IMR-90 (cell line): Measurements from ENCODE around the gene PHF5A. TPM values are rescaled to one million over a fixed set of nuclear protein-coding genes. Genes with fewer than 3 reads are reported as not detected.

ENCODE experiments used
- ATAC-seq: fragments of 200-7000 bp; cut with Tn5 transposase; 2 replicates; pipeline ENCODE4 v1.9.1; 2020; ENCODE audit warnings: low read depth, mild to moderate bottlenecking, moderate library complexity
- BruUV-seq: library from RNA; stranded (reverse); fragments of 400-500 nt; replicated peaks from 2 replicates; lab custom pipeline; 2021; lab: Mats Ljungman, UMichigan
- CTCF ChIA-PET: fragments of 300-600 bp; formaldehyde crosslinking; extraction: SDS; loops from one replicate; lab custom pipeline; 2021; ENCODE audit warnings: antibody characterized with exemption; lab: Yijun Ruan, JAX
- POLR2A ChIA-PET: fragments of 300-600 bp; sonication (Branson Sonifier 250); formaldehyde crosslinking; loops from one replicate; lab custom pipeline; 2022; ENCODE audit warnings: antibody characterized with exemption; ENCODE audit not compliant: unreplicated experiment; lab: Charles Lee
- DNase-seq: peaks from one replicate; pipeline ENCODE4 v3.0.0; 2013
- H2AFZ ChIP-seq: replicated peaks from 2 replicates; pipeline ENCODE3; 2013; ENCODE audit warnings: low read length, mild to moderate bottlenecking; ENCODE audit not compliant: poor library complexity
- H2AK5ac ChIP-seq: 2 replicates; pipeline ENCODE4 v1.6.1; 2013; ENCODE audit warnings: low read depth, low read length, inconsistent platforms
- H2AK9ac ChIP-seq: replicated peaks from 2 replicates; pipeline ENCODE3; 2013; ENCODE audit warnings: mild to moderate bottlenecking, low read depth, low read length, moderate library complexity; ENCODE audit not compliant: poor library complexity
- H2BK120ac ChIP-seq: 2 replicates; pipeline ENCODE4 v1.6.1; 2013; ENCODE audit warnings: low read depth, low read length, inconsistent platforms
- H2BK15ac ChIP-seq: 3 replicates; pipeline ENCODE4 v1.6.1; 2013; ENCODE audit warnings: low read depth, low read length, inconsistent platforms
- H2BK20ac ChIP-seq: 2 replicates; pipeline ENCODE4 v1.6.1; 2013; ENCODE audit warnings: low read depth, mild to moderate bottlenecking, inconsistent platforms, low read length, moderate library complexity
- H2BK5ac ChIP-seq: 2 replicates; pipeline ENCODE4 v1.6.1; 2013; ENCODE audit warnings: mild to moderate bottlenecking, low read depth, low read length, inconsistent platforms; ENCODE audit not compliant: poor library complexity, severe bottlenecking
- H3K14ac ChIP-seq: replicated peaks from 2 replicates; pipeline ENCODE4 v1.6.1; 2013; ENCODE audit warnings: low read depth, low read length, inconsistent platforms
- H3K18ac ChIP-seq: 2 replicates; pipeline ENCODE4 v1.6.1; 2013; ENCODE audit warnings: low read depth, low read length, control low read depth
- H3K23ac ChIP-seq: 2 replicates; pipeline ENCODE4 v1.6.1; 2013; ENCODE audit warnings: low read depth, low read length, inconsistent platforms
- H3K27ac ChIP-seq: 2 replicates; pipeline ENCODE4 v1.5.1; 2013; ENCODE audit warnings: mild to moderate bottlenecking, control low read depth, low read length; ENCODE audit not compliant: insufficient read depth
- H3K27me3 ChIP-seq: 2 replicates; pipeline ENCODE4 v1.6.1; 2013; ENCODE audit warnings: low read length; ENCODE audit not compliant: control insufficient read depth, insufficient read depth
- H3K36me3 ChIP-seq: 2 replicates; pipeline ENCODE4 v1.6.1; 2013; ENCODE audit warnings: low read length, mixed read lengths; ENCODE audit not compliant: control insufficient read depth, insufficient read depth
- H3K4ac ChIP-seq: 2 replicates; pipeline ENCODE4 v1.6.1; 2013; ENCODE audit warnings: low read depth, low read length, inconsistent platforms
- H3K4me1 ChIP-seq: 2 replicates; pipeline ENCODE4 v1.6.1; 2013; ENCODE audit warnings: low read length, mixed read lengths; ENCODE audit not compliant: control insufficient read depth, insufficient read depth
- H3K4me2 ChIP-seq: 2 replicates; pipeline ENCODE4 v1.6.1; 2013; ENCODE audit warnings: low read depth, mild to moderate bottlenecking, control low read depth, low read length, moderate library complexity
- H3K4me3 ChIP-seq: 2 replicates; pipeline ENCODE4 v1.5.1; 2013; ENCODE audit warnings: low read depth, mild to moderate bottlenecking, control low read depth, low read length, moderate library complexity; ENCODE audit not compliant: insufficient read depth
- H3K56ac ChIP-seq: 2 replicates; pipeline ENCODE4 v1.6.1; 2013; ENCODE audit warnings: low read length, inconsistent platforms; ENCODE audit not compliant: insufficient read depth; ENCODE audit errors: extremely low read depth
- H3K79me1 ChIP-seq, 2 experiments: 2 replicates each; pipeline ENCODE4 v1.6.1; 2013; ENCODE audit warnings: low read length in 2 of 2, inconsistent platforms in 1 of 2, low read depth in 1 of 2
- H3K9ac ChIP-seq: 2 replicates; pipeline ENCODE4 v1.6.1; 2013; ENCODE audit warnings: low read depth, low read length, control low read depth
- H3K9me1 ChIP-seq: 2 replicates; pipeline ENCODE4 v1.6.1; 2013; ENCODE audit warnings: low read length, inconsistent platforms; ENCODE audit not compliant: insufficient read depth
- H3K9me3 ChIP-seq: 2 replicates; pipeline ENCODE4 v1.6.1; 2013; ENCODE audit warnings: low read length; ENCODE audit not compliant: control insufficient read depth, insufficient read depth
- H4K20me1 ChIP-seq: 2 replicates; pipeline ENCODE4 v1.6.1; 2013; ENCODE audit warnings: low read length, inconsistent platforms; ENCODE audit not compliant: insufficient read depth
- H4K5ac ChIP-seq: 2 replicates; pipeline ENCODE4 v1.6.1; 2013; ENCODE audit warnings: mild to moderate bottlenecking, low read depth, low read length, control low read depth
- H4K8ac ChIP-seq, 2 experiments: 2 replicates each; pipeline ENCODE4 v1.6.1; 2013; ENCODE audit warnings: low read depth in 2 of 2, low read length in 2 of 2, control low read depth in 1 of 2, inconsistent platforms in 1 of 2
- H4K91ac ChIP-seq: 2 replicates; pipeline ENCODE4 v1.6.1; 2013; ENCODE audit warnings: low read depth, low read length, inconsistent platforms; ENCODE audit not compliant: insufficient read depth
- CEBPB ChIP-seq: IDR thresholded peaks from 2 replicates; pipeline ENCODE4 v1.6.1; 2012; ENCODE audit warnings: low read depth, low read length, improper control_type of control experiment
- CHD1 ChIP-seq: IDR thresholded peaks from 2 replicates; pipeline ENCODE4 v1.6.1; 2012; ENCODE audit warnings: low read depth, low read length, improper control_type of control experiment
- FOS ChIP-seq: fragments of 150-350 bp; IDR thresholded peaks from 2 replicates; pipeline ENCODE4 v1.6.1; 2016; ENCODE audit warnings: low read depth, low read length
- MXI1 ChIP-seq: IDR thresholded peaks from 2 replicates; pipeline ENCODE4 v1.6.1; 2012; ENCODE audit warnings: low read depth, mild to moderate bottlenecking, low read length, moderate library complexity, borderline replicate concordance
- POLR2A ChIP-seq: IDR thresholded peaks from 2 replicates; pipeline ENCODE4 v1.6.1; 2012; ENCODE audit warnings: mild to moderate bottlenecking, low read depth, low read length
- WGBS, 2 experiments: methylation state at CpG; one replicate each; pipeline versions ENCODE4 v1.1.5 to v1.1.7; 2013; ENCODE audit warnings: missing lambda C conversion rate in 2 of 2; ENCODE audit not compliant: insufficient read length in 1 of 2; ENCODE audit errors: extremely low coverage in 2 of 2; 5-methylcytosine and 5-hydroxymethylcytosine counted together
- dilution Hi-C: fragments of 300-500 bp; cut with HindIII; formaldehyde crosslinking; loops from one replicate; pipeline ENCODE4 v1.14.3; 2018; ENCODE audit warnings: low sequenced_read_pairs; ENCODE audit not compliant: unreplicated experiment
- in situ Hi-C: fragments of 300-500 bp; cut with MboI; formaldehyde crosslinking; loops from 3 replicates; pipeline ENCODE4 v1.14.3; 2019; ENCODE audit warnings: low sequenced_read_pairs, inconsistent platforms, mixed read lengths
- intact Hi-C: fragments of 100-400 bp; cut with micrococcal nuclease; formaldehyde crosslinking; loops from 2 replicates; pipeline ENCODE4 v1.10.0; 2022
- polyA plus RNA-seq, 3 experiments: library from polyadenylated mRNA; depleted of rRNA; stranded (reverse); fragments of >200 nt; gene quantifications; 2 replicates each; pipeline ENCODE4 v1.2.3, GENCODE V29; 2012; ENCODE audit warnings: low replicate concordance in 1 of 3
- total RNA-seq: library from RNA; depleted of rRNA; stranded (reverse); fragments of >200 nt; gene quantifications from 2 replicates; pipeline ENCODE4 v1.2.3, GENCODE V29; 2012
- TF ChIP-seq, protein P1 (sequence below): conservative IDR thresholded peaks from 2 replicates; pipeline ENCODE4 v1.5.1; 2012; ENCODE audit warnings: mild to moderate bottlenecking, low read depth, low read length, improper control_type of control experiment
- TF ChIP-seq, protein P2 (sequence below): fragments of 150-350 bp; IDR thresholded peaks from 2 replicates; pipeline ENCODE4 v1.6.1; 2016; ENCODE audit warnings: low read depth, mild to moderate bottlenecking, low read length, moderate library complexity, borderline replicate concordance

The PHF5A gene
- total and polyA plus RNA-seq, 2 of the 4 experiments (the other 2 are of a cell fraction), result 50.9 to 54.9 TPM

DNA sequence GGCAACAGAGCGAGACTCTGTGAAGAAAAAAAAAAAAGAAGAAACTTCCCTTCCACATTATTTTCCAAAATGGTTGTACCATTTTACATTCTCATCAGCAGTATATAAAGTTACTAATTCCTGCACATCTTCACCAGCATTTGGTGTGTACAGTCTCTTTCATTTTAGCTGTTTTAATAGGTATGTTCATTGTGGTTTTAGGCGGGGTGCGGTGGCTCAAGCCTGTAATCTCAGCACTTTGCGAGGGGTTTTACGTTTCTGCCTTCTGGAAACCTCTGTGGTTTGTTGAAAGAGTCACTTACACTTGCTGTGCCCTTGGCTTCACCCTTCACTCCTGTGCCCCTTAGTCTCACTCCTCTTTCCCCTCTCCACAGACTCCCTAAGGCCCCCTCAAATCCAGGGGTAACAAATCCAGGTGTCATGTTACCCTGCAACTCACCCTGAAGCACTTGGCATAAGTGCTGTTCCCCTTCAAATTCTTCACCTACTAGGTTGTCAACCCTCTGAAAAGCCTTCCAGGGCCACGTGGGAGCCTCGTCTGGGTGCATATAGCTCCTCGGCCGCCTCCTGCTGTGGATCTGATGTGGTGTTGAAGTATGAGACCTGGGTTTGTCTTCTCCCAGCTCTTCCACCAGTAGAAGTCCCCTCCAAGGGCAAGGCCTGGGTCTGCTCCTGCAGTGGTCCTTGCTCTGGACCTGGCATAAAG lies 42.7 kb downstream of the PHF5A start:
- no peak overlapping the region for H2BK15ac ChIP-seq
- no peak overlapping the region for H3K4ac ChIP-seq
- H3K9me3 ChIP-seq, result no peaks in the 10 kb centered on the region
- H3K9me1 ChIP-seq, result peaks cover 8% of the 10 kb centered on the region
- H3K14ac ChIP-seq, result no peak overlapping the region
- WGBS, 2 experiments, result no CpG with 5 or more reads among the region's 9 CpGs
- no peak overlapping the region for H3K4me2 ChIP-seq
- no TSS peak for BruUV-seq
- no peak overlapping the region for H2AFZ ChIP-seq
- H4K5ac ChIP-seq, result no peak overlapping the region
- ChIA-PET POLR2A (no interaction called here), CTCF (no interaction called here)
- TF ChIP-seq POLR2A (no peak), CHD1 (no peak), CEBPB (no peak), FOS (no peak), MXI1 (no peak)
- TF ChIP-seq, protein P1, sequence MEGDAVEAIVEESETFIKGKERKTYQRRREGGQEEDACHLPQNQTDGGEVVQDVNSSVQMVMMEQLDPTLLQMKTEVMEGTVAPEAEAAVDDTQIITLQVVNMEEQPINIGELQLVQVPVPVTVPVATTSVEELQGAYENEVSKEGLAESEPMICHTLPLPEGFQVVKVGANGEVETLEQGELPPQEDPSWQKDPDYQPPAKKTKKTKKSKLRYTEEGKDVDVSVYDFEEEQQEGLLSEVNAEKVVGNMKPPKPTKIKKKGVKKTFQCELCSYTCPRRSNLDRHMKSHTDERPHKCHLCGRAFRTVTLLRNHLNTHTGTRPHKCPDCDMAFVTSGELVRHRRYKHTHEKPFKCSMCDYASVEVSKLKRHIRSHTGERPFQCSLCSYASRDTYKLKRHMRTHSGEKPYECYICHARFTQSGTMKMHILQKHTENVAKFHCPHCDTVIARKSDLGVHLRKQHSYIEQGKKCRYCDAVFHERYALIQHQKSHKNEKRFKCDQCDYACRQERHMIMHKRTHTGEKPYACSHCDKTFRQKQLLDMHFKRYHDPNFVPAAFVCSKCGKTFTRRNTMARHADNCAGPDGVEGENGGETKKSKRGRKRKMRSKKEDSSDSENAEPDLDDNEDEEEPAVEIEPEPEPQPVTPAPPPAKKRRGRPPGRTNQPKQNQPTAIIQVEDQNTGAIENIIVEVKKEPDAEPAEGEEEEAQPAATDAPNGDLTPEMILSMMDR, result no peak
- TF ChIP-seq, protein P2, sequence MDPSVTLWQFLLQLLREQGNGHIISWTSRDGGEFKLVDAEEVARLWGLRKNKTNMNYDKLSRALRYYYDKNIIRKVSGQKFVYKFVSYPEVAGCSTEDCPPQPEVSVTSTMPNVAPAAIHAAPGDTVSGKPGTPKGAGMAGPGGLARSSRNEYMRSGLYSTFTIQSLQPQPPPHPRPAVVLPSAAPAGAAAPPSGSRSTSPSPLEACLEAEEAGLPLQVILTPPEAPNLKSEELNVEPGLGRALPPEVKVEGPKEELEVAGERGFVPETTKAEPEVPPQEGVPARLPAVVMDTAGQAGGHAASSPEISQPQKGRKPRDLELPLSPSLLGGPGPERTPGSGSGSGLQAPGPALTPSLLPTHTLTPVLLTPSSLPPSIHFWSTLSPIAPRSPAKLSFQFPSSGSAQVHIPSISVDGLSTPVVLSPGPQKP, result no peak
- H3K36me3 ChIP-seq, result peaks cover 14% of the 10 kb centered on the region
- H4K20me1 ChIP-seq, result peaks cover 7% of the 10 kb centered on the region; the same call in 1 of the 2 replicates
- H2BK120ac ChIP-seq, result no peak overlapping the region
- dilution Hi-C loops (no loop called here), intact Hi-C loops (no loop called here), in situ Hi-C loops (no loop called here)
- H4K91ac ChIP-seq, result no peak overlapping the region
- H3K9ac ChIP-seq, result no peak overlapping the region
- H3K27ac ChIP-seq, result no peak overlapping the region
- ATAC-seq (no peak), DNase-seq (no peak)
- H3K27me3 ChIP-seq, result no peaks in the 10 kb centered on the region
- no peak overlapping the region for H3K18ac ChIP-seq
- H3K4me1 ChIP-seq, result no peaks in the 10 kb centered on the region
- no peak overlapping the region for H2AK5ac ChIP-seq
- no peak overlapping the region for H2BK5ac ChIP-seq
- H3K56ac ChIP-seq, result no peak overlapping the region
- no peak overlapping the region for H3K4me3 ChIP-seq
- H2AK9ac ChIP-seq, result no peak overlapping the region
- peaks cover 0 to 5% of the 10 kb centered on the region in 2 experiments; a peak in 3 of 4 replicates for H3K79me1 ChIP-seq
- no peak overlapping the region for H4K8ac ChIP-seq
- H3K23ac ChIP-seq, result no peak overlapping the region
- no peak overlapping the region for H2BK20ac ChIP-seq
